HG03175 (cell line): ENCODE data around the gene INHBE.
"Not testable (repeated sequence)": the region's sequence is repeated elsewhere in the genome, so short reads cannot be mapped to it uniquely, and the experiment has no call there.

Experiments used
- ATAC-seq: cut with Tn5 transposase; IDR thresholded peaks from one replicate; pipeline ENCODE4 v1.9.1; 2021; ENCODE audit warnings: mild to moderate bottlenecking, moderate library complexity; ENCODE audit not compliant: unreplicated experiment

The INHBE gene

DNA sequence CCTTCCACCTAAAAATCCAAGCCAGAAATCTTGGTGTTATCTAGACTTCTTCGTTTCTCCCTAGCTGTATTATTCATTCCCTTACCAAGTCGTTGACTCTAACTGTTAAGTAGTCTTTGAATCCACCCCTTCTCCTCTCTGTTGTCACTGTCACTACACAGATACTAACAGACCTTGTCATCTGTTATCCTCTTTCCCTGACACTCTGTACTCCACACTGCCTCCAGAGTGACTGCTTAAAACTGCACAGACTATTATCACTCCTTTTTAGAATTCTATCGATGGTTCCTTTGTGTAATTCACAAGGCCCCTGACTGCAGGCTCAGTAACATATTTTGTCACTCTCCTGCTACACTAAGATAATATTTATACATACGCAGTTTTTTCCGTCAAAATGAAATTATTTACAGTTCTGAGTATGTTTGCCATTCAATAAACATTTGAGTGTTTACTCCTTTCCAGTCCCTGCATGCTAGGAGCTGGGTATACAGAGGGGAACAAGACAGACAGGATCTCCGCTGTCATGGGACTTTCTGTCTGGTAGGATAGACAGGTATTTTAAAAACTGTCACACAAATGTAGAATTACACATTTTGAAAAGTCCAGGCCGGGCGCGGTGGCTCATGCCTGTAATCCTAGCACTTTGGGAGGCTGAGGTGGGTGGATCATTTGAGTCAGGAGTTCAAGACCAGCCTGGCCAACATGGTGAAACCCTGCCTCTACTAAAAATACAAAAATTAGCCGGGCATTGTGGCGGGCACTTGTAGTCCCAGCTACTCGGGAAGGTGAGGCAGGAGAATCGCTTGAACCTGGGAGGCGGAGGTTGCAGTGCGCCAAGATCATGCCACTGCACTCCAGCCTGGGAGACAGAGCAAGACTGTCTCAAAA lies 36.5 kb downstream of the INHBE start:
- no peak for ATAC-seq

DNA sequence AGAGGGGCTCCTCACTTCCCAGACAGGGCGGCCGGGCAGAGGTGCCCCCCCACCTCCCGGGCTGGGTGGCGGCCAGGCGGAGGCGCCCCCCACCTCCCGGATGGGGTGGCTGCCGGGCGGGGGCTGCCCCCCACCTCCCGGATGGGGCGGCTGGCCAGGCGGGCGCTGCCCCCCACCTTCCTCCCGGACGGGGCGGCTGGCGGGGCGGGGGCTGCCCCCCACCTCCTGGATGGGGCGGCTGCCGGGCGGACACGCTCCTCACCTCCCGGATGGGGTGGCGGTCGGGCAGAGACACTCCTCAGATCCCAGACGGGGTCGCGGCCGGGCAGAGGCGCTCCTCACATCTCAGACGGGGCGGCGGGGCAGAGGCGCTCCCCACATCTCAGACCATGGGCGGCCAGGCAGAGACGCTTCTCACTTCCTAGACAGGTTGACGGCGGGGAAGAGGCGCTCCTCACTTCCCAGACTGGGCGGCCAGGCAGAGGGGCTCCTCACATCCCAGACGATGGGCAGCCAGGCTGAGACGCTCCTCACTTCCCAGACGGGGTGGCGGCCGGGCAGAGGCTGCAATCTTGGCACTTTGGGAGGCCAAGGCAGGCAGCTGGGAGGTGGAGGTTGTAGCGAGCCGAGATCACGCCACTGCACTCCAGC lies 40.1 kb downstream of the INHBE start:
- ATAC-seq = not testable (repeated sequence)

DNA sequence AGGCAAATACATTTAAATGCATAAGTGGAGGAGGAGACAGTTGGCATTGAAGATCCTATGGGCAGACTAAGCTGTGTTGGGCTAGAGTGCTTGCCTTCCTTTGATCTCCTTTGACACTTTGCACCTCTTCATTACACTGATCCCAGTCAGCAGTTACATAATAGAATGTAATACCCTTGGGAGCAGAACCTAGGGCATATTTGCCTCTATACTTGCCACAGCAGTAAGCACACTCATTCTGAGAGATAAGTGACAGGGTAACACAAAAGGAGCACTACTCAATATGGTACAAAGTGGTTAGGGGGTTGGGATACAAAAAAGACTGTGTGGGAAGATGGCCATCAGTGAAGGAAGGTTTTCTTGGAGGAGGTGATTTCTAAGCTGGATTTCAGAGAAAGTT lies 41.7 kb downstream of the INHBE start:
- no peak for ATAC-seq

DNA sequence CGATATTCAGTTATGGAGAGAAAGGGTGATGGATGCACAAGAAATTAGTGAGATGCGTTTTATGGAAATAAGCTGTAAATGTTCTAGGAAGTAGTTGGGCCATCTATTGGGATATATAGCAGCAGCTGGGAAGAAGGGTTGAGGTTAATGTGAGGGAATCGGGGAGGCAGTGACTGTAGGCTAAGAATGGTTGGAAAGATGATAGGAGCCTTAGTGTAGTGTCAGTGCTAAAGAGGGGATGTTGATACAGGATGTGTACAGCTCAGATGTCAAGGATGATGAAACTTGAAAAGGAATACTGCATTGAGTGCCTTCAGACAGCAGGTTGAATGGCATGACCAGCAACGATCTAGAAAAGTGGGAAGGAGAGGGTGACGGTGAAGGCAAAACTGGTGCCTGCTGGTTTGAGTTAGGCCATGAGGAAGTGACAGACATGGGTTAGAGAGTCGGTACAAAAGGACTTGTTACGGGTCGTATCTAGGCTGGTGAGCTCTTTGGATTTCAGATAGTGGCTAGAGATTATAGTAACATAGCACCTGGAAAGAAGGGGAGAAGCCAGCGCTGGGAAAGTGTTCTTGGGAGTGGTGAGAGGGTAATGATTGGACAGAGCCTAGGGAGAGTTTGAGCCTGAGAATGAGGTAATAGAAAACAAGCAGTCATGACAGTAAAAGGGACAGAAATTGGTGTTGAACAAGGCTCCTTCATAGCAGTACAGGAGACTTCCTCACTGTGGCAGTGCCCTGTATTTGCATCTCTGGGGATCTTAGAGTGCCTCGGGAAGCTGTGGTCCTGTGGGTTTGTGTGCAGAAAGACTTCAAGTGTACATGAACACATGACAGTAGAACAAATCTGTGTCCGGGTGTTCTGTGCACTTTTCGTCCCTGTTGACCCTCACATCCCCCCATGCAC lies 42.4 kb downstream of the INHBE start:
- ATAC-seq = no peak

DNA sequence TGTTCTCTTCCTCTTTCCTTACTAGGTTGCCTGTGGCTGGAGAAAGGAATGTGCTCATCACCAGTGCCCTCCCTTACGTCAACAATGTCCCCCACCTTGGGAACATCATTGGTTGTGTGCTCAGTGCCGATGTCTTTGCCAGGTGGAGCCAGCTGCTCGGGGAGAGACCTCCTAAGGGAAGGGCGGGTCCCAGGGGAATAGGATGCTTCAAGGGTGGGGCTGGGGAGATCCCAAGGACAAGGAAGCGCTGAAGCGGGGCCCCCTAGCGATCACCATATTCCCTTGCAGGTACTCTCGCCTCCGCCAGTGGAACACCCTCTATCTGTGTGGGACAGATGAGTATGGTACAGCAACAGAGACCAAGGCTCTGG lies 43.0 kb downstream of the INHBE start:
- ATAC-seq = no peak

DNA sequence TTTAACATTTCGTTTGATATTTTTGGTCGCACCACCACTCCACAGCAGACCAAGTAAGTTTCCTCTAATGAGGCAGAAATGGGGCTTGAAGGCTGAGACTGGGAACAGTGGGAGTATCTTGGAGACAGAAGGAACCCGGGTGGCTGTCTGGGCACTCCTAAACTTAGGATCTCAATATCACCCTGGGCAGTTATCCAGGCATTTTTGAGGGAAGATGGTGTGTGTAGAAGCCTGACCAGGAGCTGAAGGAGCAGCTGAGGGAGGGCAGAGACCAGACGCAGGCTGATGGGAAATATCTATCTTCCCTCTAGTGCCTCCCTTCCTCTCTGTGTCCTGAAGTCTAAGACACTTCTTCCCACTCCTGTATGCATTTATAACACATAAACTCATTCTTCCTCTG lies 43.5 kb downstream of the INHBE start:
- no peak for ATAC-seq

DNA sequence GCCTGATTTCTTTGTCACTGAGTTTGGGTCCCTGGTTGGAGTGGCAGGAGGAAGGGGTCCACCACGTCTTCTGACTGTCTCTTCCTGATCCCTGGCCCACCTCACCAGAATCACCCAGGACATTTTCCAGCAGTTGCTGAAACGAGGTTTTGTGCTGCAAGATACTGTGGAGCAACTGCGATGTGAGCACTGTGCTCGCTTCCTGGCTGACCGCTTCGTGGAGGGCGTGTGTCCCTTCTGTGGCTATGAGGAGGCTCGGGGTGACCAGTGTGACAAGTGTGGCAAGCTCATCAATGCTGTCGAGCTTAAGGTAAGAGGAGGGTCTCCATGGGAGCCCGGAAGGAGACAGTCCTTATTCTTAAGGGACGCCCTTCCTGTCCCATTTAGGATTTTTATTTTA lies 45.1 kb downstream of the INHBE start:
- no peak for ATAC-seq

DNA sequence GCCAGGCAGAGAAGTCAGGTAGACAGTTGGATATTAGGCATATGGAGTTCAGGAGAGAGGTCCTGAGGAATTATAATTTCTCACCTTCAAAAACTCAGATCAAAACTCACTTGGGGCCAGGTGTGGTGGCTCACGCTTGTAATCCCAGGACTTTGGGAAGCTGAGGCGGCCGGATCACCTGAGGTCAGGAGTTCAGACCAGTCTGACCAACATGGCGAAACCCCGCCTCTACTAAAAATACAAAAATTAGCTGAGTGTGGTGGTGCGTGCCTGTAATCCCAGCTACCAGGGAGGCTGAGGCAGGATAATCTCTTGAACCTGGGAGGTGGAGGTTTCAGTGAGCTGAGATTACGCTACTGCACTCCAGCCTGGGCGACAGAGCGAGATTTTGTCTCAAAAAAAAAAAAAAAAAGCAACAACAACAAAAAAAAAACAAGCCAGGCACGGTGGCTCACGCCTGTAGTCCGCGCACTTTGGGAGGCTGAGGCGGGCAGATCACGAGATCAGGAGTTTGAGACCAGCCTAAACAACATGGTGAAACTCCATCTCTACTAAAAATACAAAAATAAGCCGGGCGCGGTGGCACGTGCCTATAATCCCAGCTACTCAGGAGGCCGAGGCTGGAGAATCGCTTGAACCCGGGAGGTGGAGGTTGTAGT lies 47.3 kb downstream of the INHBE start:
- ATAC-seq = not testable (repeated sequence)

DNA sequence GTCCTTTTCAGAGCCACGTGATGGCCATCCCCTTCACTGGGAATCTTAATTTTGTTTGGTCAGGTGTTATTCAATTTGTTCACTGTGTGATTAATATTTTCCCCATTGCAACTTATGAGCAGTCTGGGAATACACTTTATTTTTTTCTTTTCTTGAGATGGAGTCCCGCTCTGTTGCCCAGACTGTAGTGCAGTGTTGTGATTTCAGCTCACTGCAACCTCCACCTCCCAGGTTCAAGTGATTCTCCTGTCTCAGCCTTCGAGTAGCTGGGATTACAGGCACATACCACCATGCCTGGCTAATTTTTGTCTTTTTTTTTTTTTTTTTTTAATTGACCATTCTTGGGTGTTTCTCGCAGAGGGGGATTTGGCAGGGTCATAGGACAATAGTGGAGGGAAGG lies 51.4 kb downstream of the INHBE start:
- not testable (repeated sequence) for ATAC-seq
